ENCODE results near the gene TAF6.

DNA sequence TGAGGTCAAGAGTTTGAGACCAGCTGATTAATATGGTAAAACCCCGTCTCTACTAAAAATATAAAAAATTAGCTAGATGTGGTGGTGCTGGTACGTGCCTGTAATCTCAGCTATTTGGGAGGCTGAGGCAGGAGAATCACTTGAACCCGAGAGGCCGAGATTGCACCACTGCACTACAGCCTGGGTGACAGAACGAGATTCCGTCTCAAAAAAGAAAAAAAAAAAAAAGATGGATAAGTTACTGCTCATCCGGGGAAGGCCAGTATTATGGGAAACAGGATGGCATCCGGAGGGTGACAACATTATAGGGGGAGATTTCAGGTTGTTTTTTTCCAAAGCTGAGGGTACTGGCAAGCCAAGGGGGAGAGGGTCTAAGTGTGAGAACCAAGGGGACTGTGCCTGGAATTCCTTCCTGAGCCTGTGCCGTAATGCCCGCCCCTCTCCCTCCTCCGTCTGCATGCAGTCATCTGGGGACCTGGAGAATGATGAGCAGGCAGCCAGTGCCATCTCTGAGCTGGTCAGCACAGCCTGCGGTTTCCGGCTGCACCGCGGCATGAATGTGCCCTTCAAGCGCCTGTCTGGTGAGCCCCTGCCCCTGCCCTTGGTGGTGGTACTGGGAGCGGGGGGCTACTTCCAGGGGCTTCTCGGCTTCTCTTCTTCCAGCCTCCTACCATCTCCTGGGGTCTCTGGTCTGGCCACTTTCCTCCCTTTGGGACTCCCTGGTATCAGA lies 33.9 kb upstream of the TAF6 start:
- no peak for TF ChIP-seq CTCF (IDR thresholded peaks at IDR 0.05; ENCODE audit: insufficient read depth, low read length, poor library complexity, severe bottlenecking)
- no peak for TF ChIP-seq EZH2phosphoT487 (conservative IDR thresholded peaks at IDR 0.05; ENCODE audit: low read length)
